UCSD-AML1 (cell line): Measurements from ENCODE around the gene TMPRSS9.

Source experiments
- DNase-seq: peaks from one replicate; lab custom pipeline; 2025; ENCODE audit not compliant: unreplicated experiment; lab: John Stamatoyannopoulos, UW

TMPRSS9 gene

GRCh38 chr19:2329149-2329478 is 31.0 kb upstream of the TMPRSS9 start:
- DNase-seq: no peak

- DNase-seq: no peak
These were observed 30.6 kb upstream of the TMPRSS9 start for GRCh38 chr19:2329501-2329916.

GRCh38 chr19:2330255-2330631 is 29.8 kb upstream of the TMPRSS9 start:
- no peak for DNase-seq

- no peak for DNase-seq
These were observed 29.3 kb upstream of the TMPRSS9 start for GRCh38 chr19:2330632-2331284.

- DNase-seq: no peak
These were observed 28.3 kb upstream of the TMPRSS9 start for GRCh38 chr19:2331601-2332246.

- peak; percentile 84 for DNase-seq
These were observed 27.6 kb upstream of the TMPRSS9 start for GRCh38 chr19:2332341-2333026.

- DNase-seq: peak; percentile 54
These were observed 26.8 kb upstream of the TMPRSS9 start for GRCh38 chr19:2333027-2333806.

- peak; percentile 54 for DNase-seq
These were observed 26.3 kb upstream of the TMPRSS9 start for GRCh38 chr19:2333807-2334211.

GRCh38 chr19:2334426-2334825 is 25.6 kb upstream of the TMPRSS9 start:
- no peak for DNase-seq

GRCh38 chr19:2334986-2335846 is 24.8 kb upstream of the TMPRSS9 start:
- DNase-seq: no peak

- no peak for DNase-seq
These were observed 24.2 kb upstream of the TMPRSS9 start for GRCh38 chr19:2335848-2336247.

- no peak for DNase-seq
These were observed 23.3 kb upstream of the TMPRSS9 start for GRCh38 chr19:2336528-2337328.

- no peak for DNase-seq
These were observed 22.7 kb upstream of the TMPRSS9 start for GRCh38 chr19:2337329-2337707.

- no peak for DNase-seq
These were observed 21.9 kb upstream of the TMPRSS9 start for GRCh38 chr19:2338055-2338615.

- no peak for DNase-seq
These were observed 21.1 kb upstream of the TMPRSS9 start for GRCh38 chr19:2338751-2339643.

- no peak for DNase-seq
These were observed 20.3 kb upstream of the TMPRSS9 start for GRCh38 chr19:2339644-2340310.

- no peak for DNase-seq
These were observed 19.4 kb upstream of the TMPRSS9 start for GRCh38 chr19:2340496-2341243.
